K562 (cell line): Measurements from ENCODE around the gene STPG2. TPM values are rescaled to one million over a fixed set of nuclear protein-coding genes. Genes with fewer than 3 reads are reported as not detected.

Experiments
- ATAC-seq: fragments of 200-7000 bp; cut with Tn5 transposase; 3 replicates; pipeline ENCODE4 v1.9.1; 2020; ENCODE audit warnings: moderate library complexity
- BruUV-seq: library from RNA; stranded (reverse); fragments of 400-500 nt; replicated peaks from 2 replicates; lab custom pipeline; 2021; lab: Mats Ljungman, UMichigan
- CTCF ChIA-PET: fragments of 300-600 bp; formaldehyde crosslinking; extraction: SDS; loops from one replicate; lab custom pipeline; 2021; ENCODE audit warnings: low intra/inter-chr PET ratio; lab: Yijun Ruan, JAX
- POLR2A ChIA-PET: fragments of 300-600, 350-650 bp; sonication (Branson Sonifier 250); formaldehyde crosslinking; extraction: SDS; loops from one replicate; lab custom pipeline; 2021; ENCODE audit warnings: antibody characterized with exemption, inconsistent platforms; lab: Yijun Ruan, JAX
- DNase-seq, 4 experiments: peaks; one replicate each; pipeline versions ENCODE4 v3.0.0 to v3.0.0-alpha.2; 2011 to 2018; ENCODE audit warnings: low spot score in 3 of 4, mixed read lengths in 3 of 4; ENCODE audit errors: extremely low read depth in 1 of 4
- FAIRE-seq: peaks from 2 replicates; lab custom pipeline; 2011; peaks lifted over from hg19 to GRCh38; lab: Jason Lieb, UNC
- H2AFZ ChIP-seq: 2 replicates; pipeline ENCODE4 v1.6.0; 2011; ENCODE audit warnings: low read depth, low read length, control low read depth, inconsistent platforms
- H3K27ac ChIP-seq: fragments of 200-600 bp; 3 replicates; pipeline ENCODE4 v1.8.0; 2011; ENCODE audit warnings: low read depth, mild to moderate bottlenecking, control low read depth, inconsistent platforms, low read length, moderate library complexity, mixed read lengths; ENCODE audit errors: extremely low read depth
- H3K27me3 ChIP-seq, 2 experiments: fragments of 300-600 bp in 1 of 2; 2 replicates in 1 of 2; 3 replicates in 1 of 2; pipeline versions ENCODE4 v1.6.0 to v1.8.0; 2011; ENCODE audit warnings: inconsistent platforms in 2 of 2, low read length in 2 of 2, mild to moderate bottlenecking in 1 of 2, mixed read lengths in 1 of 2, moderate library complexity in 1 of 2; ENCODE audit not compliant: control insufficient read depth in 2 of 2, insufficient read depth in 2 of 2
- H3K36me3 ChIP-seq: fragments of 300-600 bp; 3 replicates; pipeline ENCODE4 v1.8.0; 2011; ENCODE audit warnings: mild to moderate bottlenecking, low read length, inconsistent platforms; ENCODE audit not compliant: control insufficient read depth, insufficient read depth
- H3K4me1 ChIP-seq, 2 experiments: fragments of 200-600 bp in 1 of 2; replicated peaks in 1 of 2; 2 replicates in 1 of 2; 3 replicates in 1 of 2; pipeline versions ENCODE4 v1.5.1 to v1.8.0; 2011; ENCODE audit warnings: inconsistent platforms in 2 of 2, low read length in 2 of 2, mild to moderate bottlenecking in 1 of 2, mixed read lengths in 1 of 2, moderate library complexity in 1 of 2; ENCODE audit not compliant: control insufficient read depth in 2 of 2, insufficient read depth in 2 of 2
- H3K4me2 ChIP-seq: 2 replicates; pipeline ENCODE4 v1.6.1; 2011; ENCODE audit warnings: low read length, control low read depth, inconsistent platforms, mixed read lengths; ENCODE audit not compliant: insufficient read depth
- H3K4me3 ChIP-seq: fragments of 200-600 bp; sonication (generic), shearing (Covaris generic); 2 replicates; pipeline ENCODE4 v1.5.1; 2016; ENCODE audit warnings: control low read depth, inconsistent platforms
- H3K79me2 ChIP-seq: fragments of 200-600 bp; 3 replicates; pipeline ENCODE4 v1.8.0; 2011; ENCODE audit warnings: low read length, inconsistent platforms; ENCODE audit not compliant: control insufficient read depth, insufficient read depth
- H3K9ac ChIP-seq, 2 experiments: 2 replicates each; pipeline versions ENCODE4 v1.6.0 to v1.6.1; 2011; ENCODE audit warnings: low read depth in 2 of 2, low read length in 2 of 2, control low read depth in 1 of 2, inconsistent platforms in 1 of 2, mild to moderate bottlenecking in 1 of 2, mixed read lengths in 1 of 2; ENCODE audit not compliant: insufficient read depth in 1 of 2
- H3K9me1 ChIP-seq: one replicate; pipeline ENCODE4 v1.6.0; 2011; ENCODE audit warnings: inconsistent platforms, mild to moderate bottlenecking, low read length, moderate library complexity; ENCODE audit not compliant: control insufficient read depth, insufficient read depth
- H3K9me3 ChIP-seq: replicated peaks from 2 replicates; pipeline ENCODE4 v1.5.1; 2011; ENCODE audit warnings: low read depth, low read length, inconsistent platforms; ENCODE audit not compliant: control insufficient read depth, insufficient read depth
- H4K20me1 ChIP-seq: replicated peaks from 2 replicates; pipeline ENCODE4 v1.6.1; 2011; ENCODE audit warnings: low read length, inconsistent platforms, mixed read lengths; ENCODE audit not compliant: control insufficient read depth, insufficient read depth
- E2F6 ChIP-seq, 2 experiments: IDR thresholded peaks; 2 replicates each; pipeline ENCODE4 v1.6.1; 2011; ENCODE audit warnings: borderline replicate concordance in 1 of 2, control low read depth in 1 of 2, low read depth in 1 of 2, low read length in 1 of 2, mild to moderate bottlenecking in 1 of 2, mixed read lengths in 1 of 2, moderate library complexity in 1 of 2; ENCODE audit not compliant: insufficient read depth in 1 of 2, insufficient read length in 1 of 2, poor library complexity in 1 of 2, severe bottlenecking in 1 of 2; ENCODE audit errors: extremely low read depth in 1 of 2
- ILK ChIP-seq: fragments of 450-650 bp; IDR thresholded peaks from 2 replicates; pipeline ENCODE4 v1.6.1; 2016; ENCODE audit warnings: missing genetic modification characterization, low read depth, mild to moderate bottlenecking, missing compliant biosample characterization, moderate library complexity, borderline replicate concordance
- IRF2 ChIP-seq: sonication (generic); formaldehyde crosslinking; IDR thresholded peaks from 2 replicates; pipeline ENCODE4 v1.8.1; 2022; ENCODE audit warnings: mild to moderate bottlenecking, missing genetic modification reagents
- NEUROD1 ChIP-seq: fragments of 150-350 bp; IDR thresholded peaks from 2 replicates; pipeline ENCODE4 v1.6.1; 2014; ENCODE audit warnings: borderline replicate concordance, low read length, low read depth; ENCODE audit not compliant: partially characterized antibody
- PRPF4 ChIP-seq: fragments of 200-400 bp; formaldehyde crosslinking; IDR thresholded peaks from one replicate; pipeline ENCODE4 v1.6.1; 2017; ENCODE audit warnings: low read length, low read depth, mild to moderate bottlenecking; ENCODE audit not compliant: insufficient read depth, poor library complexity, severe bottlenecking
- RBM34 ChIP-seq: fragments of 200-400 bp; formaldehyde crosslinking; IDR thresholded peaks from 2 replicates; pipeline ENCODE4 v1.6.1; 2018; ENCODE audit warnings: low read length, borderline replicate concordance; ENCODE audit not compliant: insufficient read depth
- TBP ChIP-seq: optimal IDR thresholded peaks from 2 replicates; pipeline ENCODE3; 2011; ENCODE audit warnings: low read depth, low read length, improper control_type of control experiment
- ZKSCAN8 ChIP-seq: fragments of 200-800 bp; sonication (Bioruptor generic); IDR thresholded peaks from 2 replicates; pipeline ENCODE4 v1.6.1; 2016; ENCODE audit warnings: missing genetic modification characterization, missing compliant biosample characterization
- ZNF589 ChIP-seq: fragments of 200-800 bp; sonication (Bioruptor generic); IDR thresholded peaks from 2 replicates; pipeline ENCODE4 v1.6.1; 2016; ENCODE audit warnings: low read depth, missing genetic modification characterization, missing compliant biosample characterization
- WGBS: fragments of 100-300 bp; shearing (Covaris generic); methylation state at CpG from one replicate; pipeline ENCODE4 v1.1.6; 2016; ENCODE audit warnings: low coverage, mixed read lengths; ENCODE audit not compliant: insufficient coverage; ENCODE audit errors: missing lambda C conversion rate; 5-methylcytosine and 5-hydroxymethylcytosine counted together
- in situ Hi-C: fragments of 300-500 bp; cut with MboI; formaldehyde crosslinking; loops from 4 replicates; pipeline ENCODE4 v1.15.0; 2018; ENCODE audit warnings: inconsistent platforms, mixed read lengths
- intact Hi-C: fragments of 100-400 bp; cut with micrococcal nuclease; formaldehyde crosslinking; loops from 2 replicates; pipeline ENCODE4 v1.14.2; 2022
- polyA plus RNA-seq, 8 experiments: library from polyadenylated mRNA; depleted of rRNA in 4 of 8; stranded (reverse) in 5 of 8; unstranded in 3 of 8; fragments of >200 nt; fragmentation: Nextera tagmentation in 2 of 8; fragmentation: Illumina TruSeq in 1 of 8; extraction: Ambion mirVana in 2 of 8; extraction: Trizol in 1 of 8; gene quantifications; 2 replicates each; pipeline versions ENCODE4 v1.2.1 to v1.2.3, GENCODE V29; 2011 to 2014; ENCODE audit warnings: inconsistent platforms in 1 of 8, missing spikeins in 1 of 8
- total RNA-seq, 7 experiments: library from RNA; depleted of rRNA in 6 of 7; stranded (reverse); fragments of >200 nt in 6 of 7; fragmentation: Illumina TruSeq in 2 of 7; extraction: Trizol in 2 of 7; gene quantifications; 2 replicates each; pipeline versions ENCODE4 v1.2.1 to v1.2.3, GENCODE V29; 2011 to 2021; ENCODE audit warnings: low replicate concordance in 1 of 7
- TF ChIP-seq, protein P1 (sequence below): fragments of 250-450 bp; sonication (Bioruptor Pico); IDR thresholded peaks from 2 replicates; pipeline ENCODE4 v1.5.0; 2021
- TF ChIP-seq, protein P2 (sequence below), 2 experiments: fragments of 450-650 bp; IDR thresholded peaks; 2 replicates each; pipeline ENCODE4 v1.6.1; 2016; ENCODE audit warnings: mild to moderate bottlenecking in 2 of 2, borderline replicate concordance in 1 of 2, low read depth in 1 of 2, moderate library complexity in 1 of 2

The STPG2 gene
- total and polyA plus RNA-seq, 9 of the 15 experiments (the other 6 are each of a cell fraction or from before 2014, with no cell fraction given), result not detected

GRCh38 chr4:97774347-97774989 is 368.8 kb downstream of the STPG2 start:
- CTCF ChIA-PET, result no interaction called here
- Histone ChIP-seq H3K4me1 (no peaks in the 10 kb centered on the region), H3K4me3 (no peak overlapping the region), H3K9ac (no peak overlapping the region), H3K9me3 (no peaks in the 10 kb centered on the region), H3K4me2 (no peak overlapping the region), H3K36me3 (no peaks in the 10 kb centered on the region), H3K79me2 (no peaks in the 10 kb centered on the region), H3K9me1 (no peaks in the 10 kb centered on the region), H2AFZ (no peak overlapping the region), H4K20me1 (no peaks in the 10 kb centered on the region), H3K27ac (no peak overlapping the region), H3K27me3 (no peaks in the 10 kb centered on the region)
- DNase-seq (no peak), ATAC-seq (no peak), FAIRE-seq (no peak)
- BruUV-seq, result no TSS peak
- WGBS, result 0% methylated on average over 2 of the region's 2 CpGs
- POLR2A ChIA-PET, result no interaction called here
- in situ Hi-C loops (no loop called here), intact Hi-C loops (no loop called here)
- no peak for TF ChIP-seq RBM34
- no peak for TF ChIP-seq PRPF4
- no peak for TF ChIP-seq ILK (tag)
- no peak for TF ChIP-seq IRF2 (CRISPR knock-in tag)
- TF ChIP-seq ZNF589 (CRISPR knock-in tag), result no peak
- TF ChIP-seq TBP, result no peak
- no peak for TF ChIP-seq E2F6 (IDR thresholded peaks at IDR 0.05; ENCODE audit: borderline replicate concordance in 1 of 2, extremely low read depth in 1 of 2, insufficient read depth in 1 of 2, insufficient read length in 1 of 2, low read depth in 1 of 2, low read length in 1 of 2, poor library complexity in 1 of 2, severe bottlenecking in 1 of 2)
- no peak for TF ChIP-seq ZKSCAN8
- TF ChIP-seq, protein P1, sequence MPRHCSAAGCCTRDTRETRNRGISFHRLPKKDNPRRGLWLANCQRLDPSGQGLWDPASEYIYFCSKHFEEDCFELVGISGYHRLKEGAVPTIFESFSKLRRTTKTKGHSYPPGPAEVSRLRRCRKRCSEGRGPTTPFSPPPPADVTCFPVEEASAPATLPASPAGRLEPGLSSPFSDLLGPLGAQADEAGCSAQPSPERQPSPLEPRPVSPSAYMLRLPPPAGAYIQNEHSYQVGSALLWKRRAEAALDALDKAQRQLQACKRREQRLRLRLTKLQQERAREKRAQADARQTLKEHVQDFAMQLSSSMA (CRISPR knock-in tag), result no peak
- TF ChIP-seq, protein P2, sequence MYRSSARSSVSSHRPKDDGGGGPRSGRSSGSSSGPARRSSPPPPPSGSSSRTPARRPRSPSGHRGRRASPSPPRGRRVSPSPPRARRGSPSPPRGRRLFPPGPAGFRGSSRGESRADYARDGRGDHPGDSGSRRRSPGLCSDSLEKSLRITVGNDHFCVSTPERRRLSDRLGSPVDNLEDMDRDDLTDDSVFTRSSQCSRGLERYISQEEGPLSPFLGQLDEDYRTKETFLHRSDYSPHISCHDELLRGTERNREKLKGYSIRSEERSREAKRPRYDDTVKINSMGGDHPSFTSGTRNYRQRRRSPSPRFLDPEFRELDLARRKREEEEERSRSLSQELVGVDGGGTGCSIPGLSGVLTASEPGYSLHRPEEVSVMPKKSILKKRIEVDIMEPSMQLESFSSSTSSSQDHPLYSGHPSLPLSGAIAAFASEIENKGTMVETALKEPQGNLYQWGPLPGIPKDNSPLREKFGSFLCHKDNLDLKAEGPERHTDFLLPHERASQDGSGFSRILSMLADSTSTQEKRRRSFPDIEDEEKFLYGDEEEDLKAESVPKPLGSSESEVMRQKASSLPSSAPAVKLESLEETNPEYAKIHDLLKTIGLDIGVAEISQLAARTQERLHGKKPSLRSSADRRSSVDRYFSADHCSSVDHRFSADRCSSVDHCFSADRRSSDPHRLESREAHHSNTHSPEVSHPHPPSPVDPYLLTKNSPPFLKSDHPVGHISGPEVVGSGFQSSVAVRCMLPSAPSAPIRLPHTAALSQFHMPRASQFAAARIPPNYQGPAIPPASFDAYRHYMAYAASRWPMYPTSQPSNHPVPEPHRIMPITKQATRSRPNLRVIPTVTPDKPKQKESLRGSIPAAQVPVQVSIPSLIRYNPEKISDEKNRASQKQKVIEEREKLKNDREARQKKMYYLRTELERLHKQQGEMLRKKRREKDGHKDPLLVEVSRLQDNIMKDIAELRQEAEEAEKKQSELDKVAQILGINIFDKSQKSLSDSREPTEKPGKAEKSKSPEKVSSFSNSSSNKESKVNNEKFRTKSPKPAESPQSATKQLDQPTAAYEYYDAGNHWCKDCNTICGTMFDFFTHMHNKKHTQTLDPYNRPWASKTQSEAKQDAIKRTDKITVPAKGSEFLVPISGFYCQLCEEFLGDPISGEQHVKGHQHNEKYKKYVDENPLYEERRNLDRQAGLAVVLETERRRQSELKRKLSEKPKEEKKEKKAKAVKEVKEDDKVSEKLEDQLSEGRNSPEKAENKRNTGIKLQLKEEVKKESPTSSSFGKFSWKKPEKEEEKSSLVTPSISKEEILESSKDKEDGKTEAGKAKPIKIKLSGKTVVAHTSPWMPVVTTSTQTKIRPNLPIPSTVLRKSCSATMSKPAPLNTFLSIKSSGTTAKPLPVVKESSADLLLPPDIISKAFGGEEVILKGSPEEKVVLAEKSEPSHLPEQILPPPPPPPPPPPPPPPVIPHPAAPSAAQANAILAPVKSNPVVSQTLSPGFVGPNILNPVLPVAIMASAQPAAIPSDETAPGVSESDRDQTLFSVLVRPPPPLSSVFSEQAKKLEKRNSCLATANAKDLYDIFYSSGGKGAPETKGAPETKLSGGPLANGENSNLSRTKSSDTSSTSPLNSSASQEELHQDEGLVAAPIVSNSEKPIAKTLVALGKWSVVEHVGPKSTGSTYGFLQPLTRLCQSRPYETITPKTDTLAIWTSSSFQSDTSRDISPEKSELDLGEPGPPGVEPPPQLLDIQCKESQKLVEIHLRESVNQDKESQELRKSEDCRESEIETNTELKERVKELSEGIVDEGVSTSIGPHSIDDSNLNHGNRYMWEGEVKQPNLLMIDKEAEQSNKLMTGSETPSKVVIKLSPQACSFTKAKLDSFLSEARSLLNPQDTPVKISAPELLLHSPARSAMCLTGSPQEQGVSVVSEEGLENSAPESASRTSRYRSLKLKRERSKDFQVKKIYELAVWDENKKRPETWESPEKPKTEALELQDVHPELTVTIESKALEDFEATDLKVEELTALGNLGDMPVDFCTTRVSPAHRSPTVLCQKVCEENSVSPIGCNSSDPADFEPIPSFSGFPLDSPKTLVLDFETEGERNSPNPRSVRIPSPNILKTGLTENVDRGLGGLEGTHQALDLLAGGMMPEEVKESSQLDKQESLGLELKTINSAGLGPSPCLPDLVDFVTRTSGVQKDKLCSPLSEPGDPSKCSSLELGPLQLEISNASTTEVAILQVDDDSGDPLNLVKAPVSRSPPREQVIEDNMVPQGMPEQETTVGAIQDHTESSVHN (IDR thresholded peaks at IDR 0.05; ENCODE audit: borderline replicate concordance in 1 of 2, low read depth in 1 of 2), result no peak
- no peak for TF ChIP-seq NEUROD1
